ENCODE measurements around the gene TRABD2B. TPM values are rescaled to one million over a fixed set of nuclear protein-coding genes. Genes with fewer than 3 reads are reported as not detected.

Gene TRABD2B
- total and polyA plus RNA-seq, 2 donors (not counting 3 experiments of a cell fraction or from before 2014, with no cell fraction given) = not detected

GRCh38 chr1:47919113-47919833, 77.9 kb downstream of the TRABD2B start:
- Histone ChIP-seq H3K79me2 (ENCODE audit: control insufficient read depth, insufficient read depth, low read length) (no peaks in the 10 kb centered on the region), H3K27ac (ENCODE audit: insufficient read depth, low read depth, low read length) (no peak overlapping the region), H3K9me1 (replicated peaks; ENCODE audit: control insufficient read depth, extremely low read depth, insufficient read depth, low read length) (no peaks in the 10 kb centered on the region), H3K36me3 (ENCODE audit: control insufficient read depth in 2 of 2, extremely low read depth in 1 of 2, insufficient read depth in 2 of 2, low read length in 2 of 2) (no peaks in the 10 kb centered on the region), H3K9ac (replicated peaks; ENCODE audit: extremely low read depth, insufficient read depth, low read length) (no peak overlapping the region), H3K4me3 (replicated peaks in 1 of 3; ENCODE audit: insufficient read depth in 1 of 3, low read depth in 1 of 3, low read length in 3 of 3) (no peak overlapping the region), H3K9me3 (replicated peaks; ENCODE audit: control insufficient read depth, insufficient read depth, low read length) (no peaks in the 10 kb centered on the region), H2AFZ (ENCODE audit: low read depth, low read length) (no peak overlapping the region), H3K4me1 (ENCODE audit: control insufficient read depth, extremely low read depth, insufficient read depth, low read length) (peaks cover 11% of the 10 kb centered on the region), H3K27me3 (ENCODE audit: control insufficient read depth in 2 of 2, insufficient read depth in 2 of 2, low read length in 2 of 2) (peaks cover 0 to 2% of the 10 kb centered on the region in 2 experiments), H4K20me1 (replicated peaks; ENCODE audit: control insufficient read depth, extremely low read depth, insufficient read depth, low read length) (no peaks in the 10 kb centered on the region), H3K4me2 (ENCODE audit: insufficient read depth, low read length) (no peak overlapping the region)
- TF ChIP-seq, protein P1, sequence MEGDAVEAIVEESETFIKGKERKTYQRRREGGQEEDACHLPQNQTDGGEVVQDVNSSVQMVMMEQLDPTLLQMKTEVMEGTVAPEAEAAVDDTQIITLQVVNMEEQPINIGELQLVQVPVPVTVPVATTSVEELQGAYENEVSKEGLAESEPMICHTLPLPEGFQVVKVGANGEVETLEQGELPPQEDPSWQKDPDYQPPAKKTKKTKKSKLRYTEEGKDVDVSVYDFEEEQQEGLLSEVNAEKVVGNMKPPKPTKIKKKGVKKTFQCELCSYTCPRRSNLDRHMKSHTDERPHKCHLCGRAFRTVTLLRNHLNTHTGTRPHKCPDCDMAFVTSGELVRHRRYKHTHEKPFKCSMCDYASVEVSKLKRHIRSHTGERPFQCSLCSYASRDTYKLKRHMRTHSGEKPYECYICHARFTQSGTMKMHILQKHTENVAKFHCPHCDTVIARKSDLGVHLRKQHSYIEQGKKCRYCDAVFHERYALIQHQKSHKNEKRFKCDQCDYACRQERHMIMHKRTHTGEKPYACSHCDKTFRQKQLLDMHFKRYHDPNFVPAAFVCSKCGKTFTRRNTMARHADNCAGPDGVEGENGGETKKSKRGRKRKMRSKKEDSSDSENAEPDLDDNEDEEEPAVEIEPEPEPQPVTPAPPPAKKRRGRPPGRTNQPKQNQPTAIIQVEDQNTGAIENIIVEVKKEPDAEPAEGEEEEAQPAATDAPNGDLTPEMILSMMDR (IDR thresholded peaks at IDR 0.05; ENCODE audit: extremely low read depth in 1 of 2, insufficient read depth in 1 of 2, low read depth in 1 of 2, low read length in 2 of 2) = no peak
- no peak for TF ChIP-seq GATA2 (IDR thresholded peaks at IDR 0.05; ENCODE audit: insufficient read depth, insufficient read length, low read depth, low read length)
- no peak for TF ChIP-seq FOS (IDR thresholded peaks at IDR 0.05; ENCODE audit: borderline replicate concordance, insufficient read depth, low read length)
- TF ChIP-seq MYC (IDR thresholded peaks at IDR 0.05; ENCODE audit: low read depth, low read length) = no peak
- no peak for TF ChIP-seq MAX (IDR thresholded peaks at IDR 0.05; ENCODE audit: insufficient read depth, insufficient read length)
- TF ChIP-seq POLR2AphosphoS5 (IDR thresholded peaks at IDR 0.05; ENCODE audit: insufficient read depth, low read depth, low read length) = no peak
- no peak for TF ChIP-seq EZH2 (IDR thresholded peaks at IDR 0.05; ENCODE audit: borderline replicate concordance, low read depth, low read length, severe bottlenecking)
- TF ChIP-seq JUN (IDR thresholded peaks at IDR 0.05; ENCODE audit: borderline replicate concordance, insufficient read depth, insufficient read length, low read depth) = no peak
- TF ChIP-seq POLR2A (IDR thresholded peaks at IDR 0.05; ENCODE audit: low read depth, low read length) = no peak
- POLR2A ChIA-PET = no interaction called here
- no TSS peak for BruUV-seq (replicated peaks)
- DNase-seq (ENCODE audit: low read depth, low spot score) (no peak), FAIRE-seq (no peak)
- CTCF ChIA-PET = interaction anchor here (1.1 to 1.7 kb wide), 2 partner anchors 13 to 399 kb away, joined by 3 to 6 read pairs; no protein-coding TSS in a partner anchor
- intact Hi-C loops (cut with micrococcal nuclease) = no loop called here
- dilution Hi-C loops (cut with MboI; ENCODE audit: extremely low pct_ligation_motif_present, low sequenced_read_pairs) = no loop called here
